Measurements from ENCODE around the gene NATD1. TPM values are rescaled to one million over a fixed set of nuclear protein-coding genes. Genes with fewer than 3 reads are reported as not detected.
A peak's percentile ranks its signal among the peaks of the same experiment; 100 is the strongest.

NATD1 gene
- total and polyA plus RNA-seq, 4 donors = 3.6 to 13.4 (median 6.7) TPM

- WGBS, 2 donors = 7 to 8% methylated on average over 12 of the region's 12 CpGs
- ATAC-seq (ENCODE audit: low FRiP score) (no peak), DNase-seq (peak in 1 of 2 donors; percentile 42)
- H3K36me3 ChIP-seq (ENCODE audit: control insufficient read depth in 1 of 2, insufficient read depth in 2 of 2, low read length in 1 of 2) = no peaks in the 10 kb centered on the region
- H3K4me1 ChIP-seq (ENCODE audit: control insufficient read depth in 1 of 2, insufficient read depth in 2 of 2, low read length in 2 of 2) = peaks cover 0 to 3% of the 10 kb centered on the region in 2 donors
- no peaks in the 10 kb centered on the region for H3K27me3 ChIP-seq (ENCODE audit: control insufficient read depth in 1 of 2, insufficient read depth in 2 of 2, low read length in 1 of 2)
- H3K4me3 ChIP-seq (ENCODE audit: low read length in 2 of 2) = peak overlapping the region; percentile 86 to 95
- no peaks in the 10 kb centered on the region for H3K9me3 ChIP-seq (ENCODE audit: control insufficient read depth, low read length)
- intact Hi-C loops (cut with DNase I) = loop anchor here (2.0 to 10.0 kb wide), 4 partner anchors 38 to 208 kb away; partner anchors contain the start of genes TMEM11 (in 2 of the 2), DHRS7B (in 1 of the 2) and USP22 (in 1 of the 2)
- H3K27ac ChIP-seq (ENCODE audit: low read depth in 1 of 2, low read length in 2 of 2) = peak overlapping the region in 1 of 2 donors; percentile 17
These were observed 868 bp downstream of the NATD1 start for GRCh38 chr17:21252289-21252795.

DNA sequence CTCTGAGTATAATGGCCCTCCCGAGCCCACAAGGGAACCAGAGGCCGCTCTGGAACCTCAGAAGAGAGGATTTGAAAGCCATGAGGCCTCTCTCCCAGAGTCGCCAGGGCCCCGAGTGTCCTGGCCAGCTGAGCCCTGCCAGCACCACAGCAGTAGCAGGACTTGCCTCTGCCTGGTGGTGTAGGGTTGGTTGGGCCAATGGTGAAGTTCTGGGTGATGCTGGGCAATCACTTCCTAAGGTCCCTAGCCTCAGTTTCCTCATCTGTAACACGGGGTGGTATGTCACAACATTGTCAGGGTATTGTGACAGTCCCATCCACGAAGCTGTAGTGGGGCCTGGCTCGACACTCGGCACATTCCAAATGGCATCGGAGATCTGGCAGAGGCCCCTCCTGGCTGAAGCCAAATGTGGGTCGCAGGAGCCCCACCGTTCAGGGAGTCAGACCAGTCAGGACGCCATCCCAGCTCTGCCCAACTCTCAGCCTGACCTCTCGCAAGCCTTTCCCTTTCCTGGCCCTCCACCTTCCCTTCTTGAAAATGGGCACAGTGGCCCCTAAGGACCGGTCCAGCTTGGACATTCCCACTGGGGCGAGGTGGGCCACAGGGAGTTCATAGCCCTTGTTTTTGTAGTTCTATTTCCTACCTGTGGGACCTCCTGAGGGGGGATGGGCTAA, 1.7 kb downstream of the NATD1 start:
- H3K4me3 ChIP-seq (ENCODE audit: low read length in 2 of 2) = no peak overlapping the region
- 30 to 41% methylated on average over 15 of the region's 15 CpGs for WGBS, 2 donors

DNA sequence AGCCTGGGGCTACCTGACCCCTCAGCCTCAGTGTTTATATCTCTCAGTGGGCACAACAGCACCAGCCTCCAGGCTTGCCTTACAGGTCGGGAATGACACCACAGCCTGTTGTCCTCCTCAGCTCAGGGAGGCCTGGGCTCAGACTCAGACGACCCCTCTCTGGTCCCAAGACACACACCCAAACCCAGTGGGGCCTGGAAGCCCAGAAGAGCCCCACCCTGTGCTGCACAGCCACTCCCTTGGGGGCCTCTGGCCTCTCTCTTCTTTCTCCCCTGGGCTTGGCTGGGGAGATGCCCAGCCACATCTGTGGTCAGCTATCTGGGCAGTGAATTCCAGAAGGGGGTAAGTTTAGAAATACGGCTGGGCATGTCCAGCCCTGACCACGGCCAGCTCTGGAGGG, 2.4 kb downstream of the NATD1 start:
- intact Hi-C loops (cut with DNase I) = loop anchor here (5.0 to 10.0 kb wide), 3 partner anchors 39 to 206 kb away; partner anchors contain the start of genes DHRS7B (in 1 of the 2), TMEM11 (in 1 of the 2) and USP22 (in 1 of the 2)
- no peak for ATAC-seq (ENCODE audit: low FRiP score)
- no peak for DNase-seq
- WGBS, 2 donors = 20 to 25% methylated on average over 4 of the region's 4 CpGs
- Histone ChIP-seq H3K4me3 (ENCODE audit: low read length in 2 of 2) (no peak overlapping the region), H3K27me3 (ENCODE audit: control insufficient read depth in 1 of 2, insufficient read depth in 2 of 2, low read length in 1 of 2) (no peaks in the 10 kb centered on the region), H3K4me1 (ENCODE audit: control insufficient read depth in 1 of 2, insufficient read depth in 2 of 2, low read length in 2 of 2) (peaks cover 0 to 3% of the 10 kb centered on the region in 2 donors), H3K9me3 (ENCODE audit: control insufficient read depth, low read length) (no peaks in the 10 kb centered on the region), H3K36me3 (ENCODE audit: control insufficient read depth in 1 of 2, insufficient read depth in 2 of 2, low read length in 1 of 2) (no peaks in the 10 kb centered on the region), H3K27ac (ENCODE audit: low read depth in 1 of 2, low read length in 2 of 2) (no peak overlapping the region)

More for the DNA sequence above, 1.7 kb downstream of the NATD1 start:
- peak overlapping the region in 1 of 2 donors; percentile 72 for H3K27ac ChIP-seq (ENCODE audit: low read depth in 1 of 2, low read length in 2 of 2)
- no peak for DNase-seq
- H3K4me1 ChIP-seq (ENCODE audit: control insufficient read depth in 1 of 2, insufficient read depth in 2 of 2, low read length in 2 of 2) = peaks cover 0 to 3% of the 10 kb centered on the region in 2 donors
- no peaks in the 10 kb centered on the region for H3K9me3 ChIP-seq (ENCODE audit: control insufficient read depth, low read length)
- H3K27me3 ChIP-seq (ENCODE audit: control insufficient read depth in 1 of 2, insufficient read depth in 2 of 2, low read length in 1 of 2) = no peaks in the 10 kb centered on the region
- H3K36me3 ChIP-seq (ENCODE audit: control insufficient read depth in 1 of 2, insufficient read depth in 2 of 2, low read length in 1 of 2) = no peaks in the 10 kb centered on the region
- intact Hi-C loops (cut with DNase I) = loop anchor here (2.0 to 10.0 kb wide), 4 partner anchors 37 to 207 kb away; partner anchors contain the start of genes TMEM11 (in 2 of the 2), DHRS7B (in 1 of the 2) and USP22 (in 1 of the 2)
- no peak for ATAC-seq (ENCODE audit: low FRiP score)

- H3K36me3 ChIP-seq (ENCODE audit: control insufficient read depth in 1 of 2, insufficient read depth in 2 of 2, low read length in 1 of 2) = no peaks in the 10 kb centered on the region
- H3K4me3 ChIP-seq (ENCODE audit: low read length in 2 of 2) = no peak overlapping the region
- ATAC-seq (ENCODE audit: low FRiP score) = no peak
- intact Hi-C loops (cut with DNase I) = loop anchor here (5.0 to 10.0 kb wide), 3 partner anchors 38 to 205 kb away; partner anchors contain the start of genes DHRS7B (in 1 of the 2), TMEM11 (in 1 of the 2) and USP22 (in 1 of the 2)
- H3K27me3 ChIP-seq (ENCODE audit: control insufficient read depth in 1 of 2, insufficient read depth in 2 of 2, low read length in 1 of 2) = no peaks in the 10 kb centered on the region
- 70 to 75% methylated on average over 7 of the region's 7 CpGs for WGBS, 2 donors
- H3K9me3 ChIP-seq (ENCODE audit: control insufficient read depth, low read length) = no peaks in the 10 kb centered on the region
- no peak for DNase-seq
- H3K27ac ChIP-seq (ENCODE audit: low read depth in 1 of 2, low read length in 2 of 2) = no peak overlapping the region
- H3K4me1 ChIP-seq (ENCODE audit: control insufficient read depth in 1 of 2, insufficient read depth in 2 of 2, low read length in 2 of 2) = peaks cover 0 to 3% of the 10 kb centered on the region in 2 donors
These were observed 3.1 kb downstream of the NATD1 start for GRCh38 chr17:21249920-21250703.

DNA sequence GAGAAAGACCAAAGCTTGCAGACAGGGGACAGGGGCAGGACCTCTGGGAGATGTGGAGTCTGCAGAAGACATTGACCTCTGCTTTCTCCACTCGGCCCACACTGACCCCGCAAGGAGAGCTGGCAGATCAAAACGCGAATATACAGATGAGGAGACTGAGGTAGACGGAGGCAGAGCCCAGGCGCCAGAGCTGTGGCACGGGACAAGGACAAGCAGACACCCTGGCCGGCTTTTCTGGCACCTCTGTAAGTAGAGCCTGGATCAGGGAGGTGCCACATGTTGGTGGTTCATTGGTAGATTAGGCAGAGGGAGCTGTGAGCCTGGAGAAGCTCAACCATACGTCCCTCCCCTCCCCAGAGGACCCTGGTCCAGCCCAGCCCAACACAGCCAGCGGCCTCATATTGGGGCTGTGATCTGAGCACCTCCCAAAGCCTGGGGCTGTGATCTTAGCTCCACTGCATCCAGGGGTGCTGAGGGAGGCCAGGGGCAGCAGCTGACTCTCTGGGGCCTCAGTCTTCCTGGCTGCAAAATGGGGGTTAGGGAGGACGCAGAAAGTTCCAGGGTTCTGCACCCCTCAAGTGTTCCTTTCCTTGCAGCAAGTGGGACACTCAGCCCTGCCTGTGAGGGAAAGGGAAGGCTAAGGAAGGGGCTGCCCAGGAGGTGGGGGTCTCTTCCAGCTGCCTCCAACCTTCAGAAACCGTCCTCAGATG, 4.0 kb downstream of the NATD1 start:
- 72 to 85% methylated on average over 12 of the region's 12 CpGs for WGBS, 2 donors
- Histone ChIP-seq H3K9me3 (ENCODE audit: control insufficient read depth, low read length) (no peaks in the 10 kb centered on the region), H3K36me3 (ENCODE audit: control insufficient read depth in 1 of 2, insufficient read depth in 2 of 2, low read length in 1 of 2) (no peaks in the 10 kb centered on the region), H3K4me3 (ENCODE audit: low read length in 2 of 2) (no peak overlapping the region), H3K27me3 (ENCODE audit: control insufficient read depth in 1 of 2, insufficient read depth in 2 of 2, low read length in 1 of 2) (no peaks in the 10 kb centered on the region), H3K4me1 (ENCODE audit: control insufficient read depth in 1 of 2, insufficient read depth in 2 of 2, low read length in 2 of 2) (peaks cover 0 to 3% of the 10 kb centered on the region in 2 donors), H3K27ac (ENCODE audit: low read depth in 1 of 2, low read length in 2 of 2) (no peak overlapping the region)
- intact Hi-C loops (cut with DNase I) = no loop called here
- no peak for DNase-seq
- ATAC-seq (ENCODE audit: low FRiP score) = no peak

DNA sequence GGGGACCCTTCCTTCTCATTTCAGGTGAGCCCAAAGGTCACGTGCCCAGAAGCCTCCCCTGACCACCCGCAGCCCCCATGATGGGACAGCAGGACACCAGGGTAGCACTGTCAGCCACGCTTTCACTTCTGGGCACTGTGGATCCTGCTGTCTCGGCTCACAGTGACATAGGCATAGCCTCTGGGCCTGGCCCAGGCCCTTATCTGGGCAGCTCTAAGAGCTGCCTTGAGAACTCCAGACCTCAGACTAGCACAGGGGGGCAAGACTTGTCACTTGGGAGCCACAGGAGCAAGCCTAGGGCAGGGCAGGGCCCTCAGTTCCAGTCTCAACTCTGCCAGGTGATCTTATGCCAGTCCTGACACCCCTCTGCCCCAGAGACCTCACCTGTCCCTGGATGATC, 4.7 kb downstream of the NATD1 start:
- H3K4me1 ChIP-seq (ENCODE audit: control insufficient read depth in 1 of 2, insufficient read depth in 2 of 2, low read length in 2 of 2) = peaks cover 0 to 3% of the 10 kb centered on the region in 2 donors
- ATAC-seq (ENCODE audit: low FRiP score) (no peak), DNase-seq (no peak)
- 80 to 87% methylated on average over 4 of the region's 4 CpGs for WGBS, 2 donors
- no peak overlapping the region for H3K27ac ChIP-seq (ENCODE audit: low read depth in 1 of 2, low read length in 2 of 2)
- H3K4me3 ChIP-seq (ENCODE audit: low read length in 2 of 2) = no peak overlapping the region
- no peaks in the 10 kb centered on the region for H3K27me3 ChIP-seq (ENCODE audit: control insufficient read depth in 1 of 2, insufficient read depth in 2 of 2, low read length in 1 of 2)
- no peaks in the 10 kb centered on the region for H3K36me3 ChIP-seq (ENCODE audit: control insufficient read depth in 1 of 2, insufficient read depth in 2 of 2, low read length in 1 of 2)
- H3K9me3 ChIP-seq (ENCODE audit: control insufficient read depth, low read length) = no peaks in the 10 kb centered on the region
- intact Hi-C loops (cut with DNase I) = no loop called here

DNA sequence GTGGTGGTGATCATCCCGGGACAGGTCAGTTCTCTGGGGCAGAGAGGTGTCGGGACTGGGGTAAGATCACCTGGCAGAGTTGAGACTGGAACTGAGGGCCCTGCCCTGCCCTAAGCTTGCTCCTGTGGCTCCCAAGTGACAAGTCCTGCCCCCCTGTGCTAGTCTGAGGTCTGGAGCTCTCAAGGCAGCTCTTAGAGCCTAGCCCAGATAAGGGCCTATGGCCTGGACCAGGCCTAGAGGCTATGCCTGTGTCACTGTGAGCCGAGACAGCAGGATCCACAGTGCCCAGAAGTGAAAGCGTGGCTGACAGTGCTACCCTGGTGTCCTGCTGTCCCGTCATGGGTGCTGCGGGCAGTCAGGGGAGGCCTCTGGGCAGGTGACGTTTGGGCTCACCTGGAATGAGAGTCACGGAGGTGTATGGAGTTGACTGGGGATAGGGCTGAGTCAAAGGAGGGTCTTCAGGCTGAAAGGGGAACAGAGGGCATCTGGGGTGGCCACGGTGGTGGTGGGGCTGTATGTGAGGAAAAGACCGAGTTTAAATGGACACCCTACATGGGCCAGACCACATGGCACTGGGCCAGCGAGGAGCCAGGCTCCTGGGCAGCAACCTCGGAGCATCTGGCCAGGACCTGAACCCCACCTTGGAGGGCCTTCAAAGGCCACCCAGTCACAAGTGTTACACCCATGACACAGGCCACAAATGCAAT, 5.5 kb downstream of the NATD1 start:
- DNase-seq (no peak), ATAC-seq (ENCODE audit: low FRiP score) (no peak)
- Histone ChIP-seq H3K9me3 (ENCODE audit: control insufficient read depth, low read length) (no peaks in the 10 kb centered on the region), H3K27ac (ENCODE audit: low read depth in 1 of 2, low read length in 2 of 2) (no peak overlapping the region), H3K36me3 (ENCODE audit: control insufficient read depth in 1 of 2, insufficient read depth in 2 of 2, low read length in 1 of 2) (no peaks in the 10 kb centered on the region), H3K4me1 (ENCODE audit: control insufficient read depth in 1 of 2, insufficient read depth in 2 of 2, low read length in 2 of 2) (peaks cover 0 to 3% of the 10 kb centered on the region in 2 donors), H3K4me3 (ENCODE audit: low read length in 2 of 2) (no peak overlapping the region), H3K27me3 (ENCODE audit: control insufficient read depth in 1 of 2, insufficient read depth in 2 of 2, low read length in 1 of 2) (no peaks in the 10 kb centered on the region)
- 82 to 86% methylated on average over 12 of the region's 12 CpGs for WGBS, 2 donors
- intact Hi-C loops (cut with DNase I) = no loop called here

DNA sequence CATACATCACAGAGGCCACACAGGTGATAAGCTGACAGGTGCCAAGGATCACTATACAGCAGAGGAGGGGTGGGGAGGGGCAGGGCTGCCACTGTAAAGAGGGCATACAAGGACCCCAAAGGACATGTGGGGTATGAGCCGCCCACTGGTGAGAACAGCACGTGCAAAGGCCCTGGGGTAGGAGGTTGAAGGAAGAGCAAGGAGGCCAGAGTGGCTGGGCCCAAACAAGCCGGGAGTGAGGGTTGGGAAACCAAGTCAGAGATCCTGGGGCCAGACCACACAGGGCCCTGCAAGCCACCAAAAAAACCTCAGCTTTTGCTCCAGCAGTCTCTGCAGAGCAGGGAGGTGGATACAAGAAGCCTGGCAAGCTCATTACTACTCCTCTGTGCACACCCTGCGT, 6.5 kb downstream of the NATD1 start:
- Histone ChIP-seq H3K36me3 (ENCODE audit: control insufficient read depth in 1 of 2, insufficient read depth in 2 of 2, low read length in 1 of 2) (no peaks in the 10 kb centered on the region), H3K4me1 (ENCODE audit: control insufficient read depth in 1 of 2, insufficient read depth in 2 of 2, low read length in 2 of 2) (peaks cover 0 to 2% of the 10 kb centered on the region in 2 donors), H3K27ac (ENCODE audit: low read depth in 1 of 2, low read length in 2 of 2) (no peak overlapping the region), H3K4me3 (ENCODE audit: low read length in 2 of 2) (no peak overlapping the region), H3K9me3 (ENCODE audit: control insufficient read depth, low read length) (no peaks in the 10 kb centered on the region), H3K27me3 (ENCODE audit: control insufficient read depth in 1 of 2, insufficient read depth in 2 of 2, low read length in 1 of 2) (no peaks in the 10 kb centered on the region)
- intact Hi-C loops (cut with DNase I) = no loop called here
- ATAC-seq (ENCODE audit: low FRiP score) = no peak
- no peak for DNase-seq
- WGBS, 2 donors = 96 to 98% methylated on average over 4 of the region's 4 CpGs

All from aorta (tissue), 5 donors.